Thyroid gland (tissue), 4 donors: Measurements from ENCODE around the gene OCLN.

ENCODE experiments used
- POLR2A ChIP-seq, 2 donors: fragments of 450-650 bp; IDR thresholded peaks; one replicate each; pipeline ENCODE4 v1.6.1; 2017; ENCODE audit warnings: antibody characterized with exemption in 2 of 2, mild to moderate bottlenecking in 2 of 2, moderate library complexity in 1 of 2
- TF ChIP-seq, protein P1 (sequence below), 6 experiments: fragments of 200-600 bp in 3 of 6; fragments of 450-650 bp in 3 of 6; sonication (generic) in 3 of 6; IDR thresholded peaks; one replicate each; pipeline ENCODE4 v1.5.1; 2016 to 2019; ENCODE audit warnings: antibody characterized with exemption in 6 of 6, mild to moderate bottlenecking in 2 of 6, inconsistent platforms in 1 of 6, moderate library complexity in 1 of 6

GRCh38 chr5:69498384-69498783, 5.8 kb downstream of the OCLN start:
- TF ChIP-seq, protein P1, sequence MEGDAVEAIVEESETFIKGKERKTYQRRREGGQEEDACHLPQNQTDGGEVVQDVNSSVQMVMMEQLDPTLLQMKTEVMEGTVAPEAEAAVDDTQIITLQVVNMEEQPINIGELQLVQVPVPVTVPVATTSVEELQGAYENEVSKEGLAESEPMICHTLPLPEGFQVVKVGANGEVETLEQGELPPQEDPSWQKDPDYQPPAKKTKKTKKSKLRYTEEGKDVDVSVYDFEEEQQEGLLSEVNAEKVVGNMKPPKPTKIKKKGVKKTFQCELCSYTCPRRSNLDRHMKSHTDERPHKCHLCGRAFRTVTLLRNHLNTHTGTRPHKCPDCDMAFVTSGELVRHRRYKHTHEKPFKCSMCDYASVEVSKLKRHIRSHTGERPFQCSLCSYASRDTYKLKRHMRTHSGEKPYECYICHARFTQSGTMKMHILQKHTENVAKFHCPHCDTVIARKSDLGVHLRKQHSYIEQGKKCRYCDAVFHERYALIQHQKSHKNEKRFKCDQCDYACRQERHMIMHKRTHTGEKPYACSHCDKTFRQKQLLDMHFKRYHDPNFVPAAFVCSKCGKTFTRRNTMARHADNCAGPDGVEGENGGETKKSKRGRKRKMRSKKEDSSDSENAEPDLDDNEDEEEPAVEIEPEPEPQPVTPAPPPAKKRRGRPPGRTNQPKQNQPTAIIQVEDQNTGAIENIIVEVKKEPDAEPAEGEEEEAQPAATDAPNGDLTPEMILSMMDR (IDR thresholded peaks at IDR 0.05): no peak
- no peak for TF ChIP-seq POLR2A (IDR thresholded peaks at IDR 0.05)
